IMR-90 (cell line): ENCODE measurements around the gene FHIP1A. TPM values are rescaled to one million over a fixed set of nuclear protein-coding genes. Genes with fewer than 3 reads are reported as not detected.

Experiments
- ATAC-seq: fragments of 200-7000 bp; cut with Tn5 transposase; 2 replicates; pipeline ENCODE4 v1.9.1; 2020; ENCODE audit warnings: low read depth, mild to moderate bottlenecking, moderate library complexity
- BruUV-seq: library from RNA; stranded (reverse); fragments of 400-500 nt; replicated peaks from 2 replicates; lab custom pipeline; 2021; lab: Mats Ljungman, UMichigan
- CTCF ChIA-PET: fragments of 300-600 bp; formaldehyde crosslinking; extraction: SDS; loops from one replicate; lab custom pipeline; 2021; ENCODE audit warnings: antibody characterized with exemption; lab: Yijun Ruan, JAX
- POLR2A ChIA-PET: fragments of 300-600 bp; sonication (Branson Sonifier 250); formaldehyde crosslinking; loops from one replicate; lab custom pipeline; 2022; ENCODE audit warnings: antibody characterized with exemption; ENCODE audit not compliant: unreplicated experiment; lab: Charles Lee
- DNase-seq: peaks from one replicate; pipeline ENCODE4 v3.0.0; 2013
- H2AFZ ChIP-seq: replicated peaks from 2 replicates; pipeline ENCODE3; 2013; ENCODE audit warnings: low read length, mild to moderate bottlenecking; ENCODE audit not compliant: poor library complexity
- H2AK5ac ChIP-seq: 2 replicates; pipeline ENCODE4 v1.6.1; 2013; ENCODE audit warnings: low read depth, low read length, inconsistent platforms
- H2AK9ac ChIP-seq: replicated peaks from 2 replicates; pipeline ENCODE3; 2013; ENCODE audit warnings: mild to moderate bottlenecking, low read depth, low read length, moderate library complexity; ENCODE audit not compliant: poor library complexity
- H2BK120ac ChIP-seq: 2 replicates; pipeline ENCODE4 v1.6.1; 2013; ENCODE audit warnings: low read depth, low read length, inconsistent platforms
- H2BK15ac ChIP-seq: 3 replicates; pipeline ENCODE4 v1.6.1; 2013; ENCODE audit warnings: low read depth, low read length, inconsistent platforms
- H2BK20ac ChIP-seq: 2 replicates; pipeline ENCODE4 v1.6.1; 2013; ENCODE audit warnings: low read depth, mild to moderate bottlenecking, inconsistent platforms, low read length, moderate library complexity
- H2BK5ac ChIP-seq: 2 replicates; pipeline ENCODE4 v1.6.1; 2013; ENCODE audit warnings: mild to moderate bottlenecking, low read depth, low read length, inconsistent platforms; ENCODE audit not compliant: poor library complexity, severe bottlenecking
- H3K14ac ChIP-seq: replicated peaks from 2 replicates; pipeline ENCODE4 v1.6.1; 2013; ENCODE audit warnings: low read depth, low read length, inconsistent platforms
- H3K18ac ChIP-seq: 2 replicates; pipeline ENCODE4 v1.6.1; 2013; ENCODE audit warnings: low read depth, low read length, control low read depth
- H3K23ac ChIP-seq: 2 replicates; pipeline ENCODE4 v1.6.1; 2013; ENCODE audit warnings: low read depth, low read length, inconsistent platforms
- H3K27ac ChIP-seq: 2 replicates; pipeline ENCODE4 v1.5.1; 2013; ENCODE audit warnings: mild to moderate bottlenecking, control low read depth, low read length; ENCODE audit not compliant: insufficient read depth
- H3K27me3 ChIP-seq: 2 replicates; pipeline ENCODE4 v1.6.1; 2013; ENCODE audit warnings: low read length; ENCODE audit not compliant: control insufficient read depth, insufficient read depth
- H3K36me3 ChIP-seq: 2 replicates; pipeline ENCODE4 v1.6.1; 2013; ENCODE audit warnings: low read length, mixed read lengths; ENCODE audit not compliant: control insufficient read depth, insufficient read depth
- H3K4ac ChIP-seq: 2 replicates; pipeline ENCODE4 v1.6.1; 2013; ENCODE audit warnings: low read depth, low read length, inconsistent platforms
- H3K4me1 ChIP-seq: 2 replicates; pipeline ENCODE4 v1.6.1; 2013; ENCODE audit warnings: low read length, mixed read lengths; ENCODE audit not compliant: control insufficient read depth, insufficient read depth
- H3K4me2 ChIP-seq: 2 replicates; pipeline ENCODE4 v1.6.1; 2013; ENCODE audit warnings: low read depth, mild to moderate bottlenecking, control low read depth, low read length, moderate library complexity
- H3K4me3 ChIP-seq: 2 replicates; pipeline ENCODE4 v1.5.1; 2013; ENCODE audit warnings: low read depth, mild to moderate bottlenecking, control low read depth, low read length, moderate library complexity; ENCODE audit not compliant: insufficient read depth
- H3K56ac ChIP-seq: 2 replicates; pipeline ENCODE4 v1.6.1; 2013; ENCODE audit warnings: low read length, inconsistent platforms; ENCODE audit not compliant: insufficient read depth; ENCODE audit errors: extremely low read depth
- H3K79me1 ChIP-seq, 2 experiments: 2 replicates each; pipeline ENCODE4 v1.6.1; 2013; ENCODE audit warnings: low read length in 2 of 2, inconsistent platforms in 1 of 2, low read depth in 1 of 2
- H3K9ac ChIP-seq: 2 replicates; pipeline ENCODE4 v1.6.1; 2013; ENCODE audit warnings: low read depth, low read length, control low read depth
- H3K9me1 ChIP-seq: 2 replicates; pipeline ENCODE4 v1.6.1; 2013; ENCODE audit warnings: low read length, inconsistent platforms; ENCODE audit not compliant: insufficient read depth
- H3K9me3 ChIP-seq: 2 replicates; pipeline ENCODE4 v1.6.1; 2013; ENCODE audit warnings: low read length; ENCODE audit not compliant: control insufficient read depth, insufficient read depth
- H4K20me1 ChIP-seq: 2 replicates; pipeline ENCODE4 v1.6.1; 2013; ENCODE audit warnings: low read length, inconsistent platforms; ENCODE audit not compliant: insufficient read depth
- H4K5ac ChIP-seq: 2 replicates; pipeline ENCODE4 v1.6.1; 2013; ENCODE audit warnings: mild to moderate bottlenecking, low read depth, low read length, control low read depth
- H4K8ac ChIP-seq, 2 experiments: 2 replicates each; pipeline ENCODE4 v1.6.1; 2013; ENCODE audit warnings: low read depth in 2 of 2, low read length in 2 of 2, control low read depth in 1 of 2, inconsistent platforms in 1 of 2
- H4K91ac ChIP-seq: 2 replicates; pipeline ENCODE4 v1.6.1; 2013; ENCODE audit warnings: low read depth, low read length, inconsistent platforms; ENCODE audit not compliant: insufficient read depth
- CEBPB ChIP-seq: IDR thresholded peaks from 2 replicates; pipeline ENCODE4 v1.6.1; 2012; ENCODE audit warnings: low read depth, low read length, improper control_type of control experiment
- MAFK ChIP-seq: IDR thresholded peaks from 2 replicates; pipeline ENCODE4 v1.6.1; 2012; ENCODE audit warnings: low read depth, low read length, improper control_type of control experiment
- MXI1 ChIP-seq: IDR thresholded peaks from 2 replicates; pipeline ENCODE4 v1.6.1; 2012; ENCODE audit warnings: low read depth, mild to moderate bottlenecking, low read length, moderate library complexity, borderline replicate concordance
- NFE2L2 ChIP-seq: fragments of 150-350 bp; IDR thresholded peaks from 2 replicates; pipeline ENCODE4 v1.6.1; 2016; ENCODE audit warnings: low read depth, mild to moderate bottlenecking, low read length
- RCOR1 ChIP-seq: IDR thresholded peaks from 2 replicates; pipeline ENCODE4 v1.6.1; 2012; ENCODE audit warnings: mild to moderate bottlenecking, low read length, improper control_type of control experiment; ENCODE audit not compliant: insufficient replicate concordance
- SMC3 ChIP-seq: fragments of 150-350 bp; IDR thresholded peaks from 2 replicates; pipeline ENCODE4 v1.6.1; 2016; ENCODE audit warnings: low read depth, mild to moderate bottlenecking, antibody characterized with exemption, low read length, moderate library complexity
- WGBS, 2 experiments: methylation state at CpG; one replicate each; pipeline versions ENCODE4 v1.1.5 to v1.1.7; 2013; ENCODE audit warnings: missing lambda C conversion rate in 2 of 2; ENCODE audit not compliant: insufficient read length in 1 of 2; ENCODE audit errors: extremely low coverage in 2 of 2; 5-methylcytosine and 5-hydroxymethylcytosine counted together
- dilution Hi-C: fragments of 300-500 bp; cut with HindIII; formaldehyde crosslinking; loops from one replicate; pipeline ENCODE4 v1.14.3; 2018; ENCODE audit warnings: low sequenced_read_pairs; ENCODE audit not compliant: unreplicated experiment
- in situ Hi-C: fragments of 300-500 bp; cut with MboI; formaldehyde crosslinking; loops from 3 replicates; pipeline ENCODE4 v1.14.3; 2019; ENCODE audit warnings: low sequenced_read_pairs, inconsistent platforms, mixed read lengths
- intact Hi-C: fragments of 100-400 bp; cut with micrococcal nuclease; formaldehyde crosslinking; loops from 2 replicates; pipeline ENCODE4 v1.10.0; 2022
- polyA plus RNA-seq, 3 experiments: library from polyadenylated mRNA; depleted of rRNA; stranded (reverse); fragments of >200 nt; gene quantifications; 2 replicates each; pipeline ENCODE4 v1.2.3, GENCODE V29; 2012; ENCODE audit warnings: low replicate concordance in 1 of 3
- total RNA-seq: library from RNA; depleted of rRNA; stranded (reverse); fragments of >200 nt; gene quantifications from 2 replicates; pipeline ENCODE4 v1.2.3, GENCODE V29; 2012
- TF ChIP-seq, protein P1 (sequence below): fragments of 150-350 bp; IDR thresholded peaks from 2 replicates; pipeline ENCODE4 v1.6.1; 2017; ENCODE audit warnings: mild to moderate bottlenecking, antibody characterized with exemption, low read length, low read depth

The FHIP1A gene
- total and polyA plus RNA-seq, 2 of the 4 experiments (the other 2 are of a cell fraction) = 0.02 to 0.18 TPM

DNA sequence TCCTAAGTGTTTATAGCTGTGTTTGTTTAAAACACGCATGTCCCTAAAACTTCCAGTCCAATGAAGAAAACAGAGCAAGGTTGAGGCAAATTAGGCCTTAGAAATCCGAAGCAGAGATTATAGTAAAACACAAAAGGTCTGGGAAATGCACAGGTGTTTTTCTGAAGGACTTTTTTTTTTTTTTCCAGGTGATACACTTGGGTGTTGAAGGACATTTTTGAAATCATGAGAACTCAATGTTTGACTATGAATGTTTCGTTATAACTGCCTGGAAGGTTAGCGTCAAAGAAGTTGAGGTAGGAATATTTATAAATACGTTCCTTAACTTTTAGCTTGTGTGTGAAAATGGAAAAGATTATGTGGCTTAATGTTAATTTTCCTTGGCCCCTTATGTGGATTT, 45.5 kb downstream of the FHIP1A start:
- H3K9me3 ChIP-seq = no peaks in the 10 kb centered on the region
- no peak overlapping the region for H2BK20ac ChIP-seq
- H3K14ac ChIP-seq = no peak overlapping the region
- H3K18ac ChIP-seq = no peak overlapping the region
- H4K91ac ChIP-seq = no peak overlapping the region
- 70% methylated on average over 4 of the region's 5 CpGs; no CpG with 5 or more reads in 1 of the 2 experiments for WGBS, 2 experiments
- no peak overlapping the region for H2AK5ac ChIP-seq
- no peak overlapping the region for H2BK15ac ChIP-seq
- TF ChIP-seq, protein P1, sequence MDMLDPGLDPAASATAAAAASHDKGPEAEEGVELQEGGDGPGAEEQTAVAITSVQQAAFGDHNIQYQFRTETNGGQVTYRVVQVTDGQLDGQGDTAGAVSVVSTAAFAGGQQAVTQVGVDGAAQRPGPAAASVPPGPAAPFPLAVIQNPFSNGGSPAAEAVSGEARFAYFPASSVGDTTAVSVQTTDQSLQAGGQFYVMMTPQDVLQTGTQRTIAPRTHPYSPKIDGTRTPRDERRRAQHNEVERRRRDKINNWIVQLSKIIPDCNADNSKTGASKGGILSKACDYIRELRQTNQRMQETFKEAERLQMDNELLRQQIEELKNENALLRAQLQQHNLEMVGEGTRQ = no peak
- TF ChIP-seq CEBPB (no peak), NFE2L2 (no peak), MAFK (no peak), MXI1 (no peak), SMC3 (no peak), RCOR1 (no peak)
- H2BK120ac ChIP-seq = no peak overlapping the region
- no peak overlapping the region for H3K27ac ChIP-seq
- no peak overlapping the region for H4K5ac ChIP-seq
- ChIA-PET CTCF (interaction anchor here (1.4 kb wide), 1 partner anchor 19 kb away, joined by 3 read pairs; no protein-coding TSS in a partner anchor), POLR2A (no interaction called here)
- no peak overlapping the region for H3K4ac ChIP-seq
- BruUV-seq = no TSS peak
- H3K23ac ChIP-seq = no peak overlapping the region
- H3K4me1 ChIP-seq = no peaks in the 10 kb centered on the region
- H3K27me3 ChIP-seq = peaks cover 14% of the 10 kb centered on the region; the same call in 1 of the 2 replicates
- H3K9me1 ChIP-seq = no peaks in the 10 kb centered on the region
- no peak for ATAC-seq
- H3K36me3 ChIP-seq = no peaks in the 10 kb centered on the region
- H2AFZ ChIP-seq = no peak overlapping the region
- no peak overlapping the region for H3K56ac ChIP-seq
- in situ Hi-C loops = no loop called here
- H2AK9ac ChIP-seq = no peak overlapping the region
- no peak for DNase-seq
- intact Hi-C loops = no loop called here
- H4K20me1 ChIP-seq = no peaks in the 10 kb centered on the region
- H4K8ac ChIP-seq = no peak overlapping the region
- H2BK5ac ChIP-seq = no peak overlapping the region
- no peak overlapping the region for H3K4me2 ChIP-seq
- no peaks in the 10 kb centered on the region for H3K79me1 ChIP-seq
- H3K4me3 ChIP-seq = no peak overlapping the region
- no peak overlapping the region for H3K9ac ChIP-seq
- dilution Hi-C loops = no loop called here
